Activated naive CD8-positive, alpha-beta T cell (primary cell): ENCODE measurements around the gene OPCML.

ENCODE experiments used
- H3K27ac Mint-ChIP-seq: one replicate; pipeline ENCODE4 v1.8.0; 2021; ENCODE audit warnings: mixed read lengths
- H3K27me3 Mint-ChIP-seq: one replicate; pipeline ENCODE4 v1.8.0; 2021; ENCODE audit warnings: mixed read lengths
- H3K36me3 Mint-ChIP-seq: one replicate; pipeline ENCODE4 v1.8.0; 2021; ENCODE audit warnings: mixed read lengths
- H3K4me1 Mint-ChIP-seq: one replicate; pipeline ENCODE4 v1.8.0; 2021; ENCODE audit warnings: low read depth, mixed read lengths
- H3K4me3 Mint-ChIP-seq: one replicate; pipeline ENCODE4 v1.8.0; 2021; ENCODE audit warnings: mild to moderate bottlenecking, mixed read lengths
- H3K9me3 Mint-ChIP-seq: one replicate; pipeline ENCODE4 v1.8.0; 2021; ENCODE audit warnings: low read depth, mixed read lengths

OPCML gene

GRCh38 chr11:133531971-133532651 lies at the start of gene OPCML:
Gene OPCML, minus strand, starts transcription at chr11:133532501.
- H3K4me3 Mint-ChIP-seq: no peak within 1 kb of the TSS
- H3K36me3 Mint-ChIP-seq: no peaks in the 10 kb centered on the region
- no peak within 1 kb of the TSS for H3K27ac Mint-ChIP-seq
- peaks cover 21% of the 10 kb centered on the region for H3K27me3 Mint-ChIP-seq
- H3K4me1 Mint-ChIP-seq: no peaks in the 10 kb centered on the region
- no peaks in the 10 kb centered on the region for H3K9me3 Mint-ChIP-seq

GRCh38 chr11:133581091-133581490 lies 48.8 kb upstream of the OPCML start:
- H3K4me3 Mint-ChIP-seq: no peak overlapping the region
- peaks cover 2% of the 10 kb centered on the region for H3K27me3 Mint-ChIP-seq
- no peaks in the 10 kb centered on the region for H3K4me1 Mint-ChIP-seq
- peaks cover 7% of the 10 kb centered on the region for H3K9me3 Mint-ChIP-seq
- H3K36me3 Mint-ChIP-seq: no peaks in the 10 kb centered on the region
- H3K27ac Mint-ChIP-seq: no peak overlapping the region

- no peak overlapping the region for H3K4me3 Mint-ChIP-seq
- H3K27ac Mint-ChIP-seq: no peak overlapping the region
- peaks cover 2% of the 10 kb centered on the region for H3K27me3 Mint-ChIP-seq
- no peaks in the 10 kb centered on the region for H3K36me3 Mint-ChIP-seq
- H3K9me3 Mint-ChIP-seq: no peaks in the 10 kb centered on the region
- H3K4me1 Mint-ChIP-seq: no peaks in the 10 kb centered on the region
These were observed 47.1 kb upstream of the OPCML start for GRCh38 chr11:133579165-133580031.

- Mint-ChIP-seq H3K9me3 (no peaks in the 10 kb centered on the region), H3K27me3 (peaks cover 5% of the 10 kb centered on the region), H3K36me3 (no peaks in the 10 kb centered on the region), H3K27ac (no peak overlapping the region), H3K4me1 (no peaks in the 10 kb centered on the region), H3K4me3 (no peak overlapping the region)
These were observed 45.1 kb upstream of the OPCML start for GRCh38 chr11:133577403-133577802.

- Mint-ChIP-seq H3K9me3 (no peaks in the 10 kb centered on the region), H3K4me1 (no peaks in the 10 kb centered on the region), H3K27me3 (peaks cover 5% of the 10 kb centered on the region), H3K27ac (no peak overlapping the region), H3K4me3 (peak overlapping the region; percentile 45), H3K36me3 (no peaks in the 10 kb centered on the region)
These were observed 44.0 kb upstream of the OPCML start for GRCh38 chr11:133576351-133576750.

GRCh38 chr11:133573081-133573480 lies 40.8 kb upstream of the OPCML start:
- no peaks in the 10 kb centered on the region for H3K9me3 Mint-ChIP-seq
- no peak overlapping the region for H3K4me3 Mint-ChIP-seq
- H3K27ac Mint-ChIP-seq: no peak overlapping the region
- H3K27me3 Mint-ChIP-seq: peaks cover 9% of the 10 kb centered on the region
- no peaks in the 10 kb centered on the region for H3K4me1 Mint-ChIP-seq
- no peaks in the 10 kb centered on the region for H3K36me3 Mint-ChIP-seq

- no peaks in the 10 kb centered on the region for H3K36me3 Mint-ChIP-seq
- no peaks in the 10 kb centered on the region for H3K9me3 Mint-ChIP-seq
- H3K27ac Mint-ChIP-seq: no peak overlapping the region
- no peak overlapping the region for H3K4me3 Mint-ChIP-seq
- peaks cover 7% of the 10 kb centered on the region for H3K27me3 Mint-ChIP-seq
- H3K4me1 Mint-ChIP-seq: no peaks in the 10 kb centered on the region
These were observed 38.1 kb upstream of the OPCML start for GRCh38 chr11:133570376-133570775.

GRCh38 chr11:133563505-133564025 lies 31.3 kb upstream of the OPCML start:
- no peak overlapping the region for H3K4me3 Mint-ChIP-seq
- H3K27ac Mint-ChIP-seq: no peak overlapping the region
- peaks cover 6% of the 10 kb centered on the region for H3K27me3 Mint-ChIP-seq
- no peaks in the 10 kb centered on the region for H3K36me3 Mint-ChIP-seq
- H3K4me1 Mint-ChIP-seq: no peaks in the 10 kb centered on the region
- no peaks in the 10 kb centered on the region for H3K9me3 Mint-ChIP-seq

- Mint-ChIP-seq H3K4me3 (no peak overlapping the region), H3K9me3 (no peaks in the 10 kb centered on the region), H3K36me3 (no peaks in the 10 kb centered on the region), H3K27me3 (peaks cover 7% of the 10 kb centered on the region), H3K27ac (no peak overlapping the region), H3K4me1 (no peaks in the 10 kb centered on the region)
These were observed 28.2 kb upstream of the OPCML start for GRCh38 chr11:133560472-133560855.

GRCh38 chr11:133559833-133560471 lies 27.7 kb upstream of the OPCML start:
- Mint-ChIP-seq H3K36me3 (no peaks in the 10 kb centered on the region), H3K4me1 (no peaks in the 10 kb centered on the region), H3K27me3 (peaks cover 4% of the 10 kb centered on the region), H3K27ac (no peak overlapping the region), H3K9me3 (no peaks in the 10 kb centered on the region), H3K4me3 (no peak overlapping the region)

- H3K9me3 Mint-ChIP-seq: no peaks in the 10 kb centered on the region
- H3K27me3 Mint-ChIP-seq: peaks cover 4% of the 10 kb centered on the region
- no peak overlapping the region for H3K27ac Mint-ChIP-seq
- H3K4me3 Mint-ChIP-seq: no peak overlapping the region
- no peaks in the 10 kb centered on the region for H3K36me3 Mint-ChIP-seq
- H3K4me1 Mint-ChIP-seq: no peaks in the 10 kb centered on the region
These were observed 27.1 kb upstream of the OPCML start for GRCh38 chr11:133559382-133559781.

GRCh38 chr11:133555034-133555433 lies 22.7 kb upstream of the OPCML start:
- Mint-ChIP-seq H3K4me1 (no peaks in the 10 kb centered on the region), H3K4me3 (no peak overlapping the region), H3K27me3 (peaks cover 2% of the 10 kb centered on the region), H3K27ac (no peak overlapping the region), H3K9me3 (no peaks in the 10 kb centered on the region), H3K36me3 (no peaks in the 10 kb centered on the region)

- no peaks in the 10 kb centered on the region for H3K36me3 Mint-ChIP-seq
- no peak overlapping the region for H3K4me3 Mint-ChIP-seq
- no peaks in the 10 kb centered on the region for H3K4me1 Mint-ChIP-seq
- no peak overlapping the region for H3K27ac Mint-ChIP-seq
- H3K27me3 Mint-ChIP-seq: peaks cover 2% of the 10 kb centered on the region
- no peaks in the 10 kb centered on the region for H3K9me3 Mint-ChIP-seq
These were observed 21.8 kb upstream of the OPCML start for GRCh38 chr11:133553885-133554740.

GRCh38 chr11:133552938-133553337 lies 20.6 kb upstream of the OPCML start:
- Mint-ChIP-seq H3K36me3 (no peaks in the 10 kb centered on the region), H3K4me1 (no peaks in the 10 kb centered on the region), H3K27ac (no peak overlapping the region), H3K4me3 (no peak overlapping the region), H3K9me3 (no peaks in the 10 kb centered on the region), H3K27me3 (peaks cover 2% of the 10 kb centered on the region)
